Endothelial cell of umbilical vein (primary cell): Measurements from ENCODE around the gene STK24. TPM values are rescaled to one million over a fixed set of nuclear protein-coding genes. Genes with fewer than 3 reads are reported as not detected.

ENCODE experiments used
- BruUV-seq: library from RNA; stranded (reverse); fragments of 400-500 nt; replicated peaks from 2 replicates; lab custom pipeline; 2021; lab: Mats Ljungman, UMichigan
- CTCF ChIA-PET: fragments of 300-600, 350-600 bp; sonication (Branson Sonifier 250); formaldehyde crosslinking; loops from one replicate; lab custom pipeline; 2021; ENCODE audit warnings: antibody characterized with exemption, inconsistent platforms; lab: Charles Lee
- POLR2A ChIA-PET: fragments of 300-600, 350-600 bp; sonication (Branson Sonifier 250); formaldehyde crosslinking; loops from one replicate; lab custom pipeline; 2021; ENCODE audit warnings: antibody characterized with exemption, inconsistent platforms; lab: Charles Lee
- DNase-seq: peaks from one replicate; pipeline ENCODE4 v3.0.0-alpha.2; 2011; ENCODE audit warnings: low read depth, low spot score
- FAIRE-seq: peaks from 2 replicates; lab custom pipeline; 2011; peaks lifted over from hg19 to GRCh38; lab: Jason Lieb, UNC
- H2AFZ ChIP-seq: 2 replicates; pipeline ENCODE4 v1.6.0; 2012; ENCODE audit warnings: low read depth, low read length, control low read depth, inconsistent platforms
- H3K27ac ChIP-seq: 2 replicates; pipeline ENCODE4 v1.5.1; 2011; ENCODE audit warnings: low read depth, mild to moderate bottlenecking, control low read depth, low read length, moderate library complexity; ENCODE audit not compliant: insufficient read depth
- H3K27me3 ChIP-seq, 2 experiments: 2 replicates each; pipeline versions ENCODE4 v1.6.0 to v1.6.1; 2011; ENCODE audit warnings: low read length in 2 of 2, mixed read lengths in 1 of 2; ENCODE audit not compliant: control insufficient read depth in 2 of 2, insufficient read depth in 2 of 2
- H3K36me3 ChIP-seq, 2 experiments: 2 replicates in 1 of 2; 3 replicates in 1 of 2; pipeline ENCODE4 v1.5.1; 2011; ENCODE audit warnings: low read length in 2 of 2, mild to moderate bottlenecking in 1 of 2, moderate library complexity in 1 of 2; ENCODE audit not compliant: control insufficient read depth in 2 of 2, insufficient read depth in 2 of 2; ENCODE audit errors: extremely low read depth in 1 of 2
- H3K4me1 ChIP-seq: 3 replicates; pipeline ENCODE4 v1.5.1; 2011; ENCODE audit warnings: mild to moderate bottlenecking, low read length; ENCODE audit not compliant: control insufficient read depth, insufficient read depth; ENCODE audit errors: extremely low read depth
- H3K4me2 ChIP-seq: 2 replicates; pipeline ENCODE4 v1.6.1; 2011; ENCODE audit warnings: low read length, control low read depth, mixed read lengths; ENCODE audit not compliant: insufficient read depth
- H3K4me3 ChIP-seq, 3 experiments: fragments of 200-600 bp in 1 of 3; sonication (generic), shearing (Covaris generic) in 1 of 3; replicated peaks in 1 of 3; 2 replicates each; pipeline ENCODE4 v1.5.1; 2011 to 2016; ENCODE audit warnings: control low read depth in 3 of 3, low read length in 3 of 3, mild to moderate bottlenecking in 2 of 3, inconsistent platforms in 1 of 3, low read depth in 1 of 3, moderate library complexity in 1 of 3; ENCODE audit not compliant: insufficient read depth in 1 of 3
- H3K79me2 ChIP-seq: 2 replicates; pipeline ENCODE4 v1.6.0; 2012; ENCODE audit warnings: low read length, inconsistent platforms; ENCODE audit not compliant: control insufficient read depth, insufficient read depth
- H3K9ac ChIP-seq: replicated peaks from 2 replicates; pipeline ENCODE3; 2011; ENCODE audit warnings: low read length, control low read depth; ENCODE audit not compliant: insufficient read depth; ENCODE audit errors: extremely low read depth
- H3K9me1 ChIP-seq: replicated peaks from 3 replicates; pipeline ENCODE4 v1.6.0; 2011; ENCODE audit warnings: mild to moderate bottlenecking, low read length; ENCODE audit not compliant: control insufficient read depth, insufficient read depth; ENCODE audit errors: extremely low read depth
- H3K9me3 ChIP-seq: replicated peaks from 2 replicates; pipeline ENCODE4 v1.5.1; 2012; ENCODE audit warnings: low read length, inconsistent platforms; ENCODE audit not compliant: control insufficient read depth, insufficient read depth
- H4K20me1 ChIP-seq: replicated peaks from 2 replicates; pipeline ENCODE3; 2011; ENCODE audit warnings: mild to moderate bottlenecking, low read length; ENCODE audit not compliant: control insufficient read depth, insufficient read depth; ENCODE audit errors: extremely low read depth
- CTCF ChIP-seq, 2 donors: IDR thresholded peaks; 1 replicate in 1 of 2; 2 replicates in 1 of 2; pipeline ENCODE4 v1.5.1; 2011; ENCODE audit warnings: low read length in 2 of 2, mild to moderate bottlenecking in 2 of 2, moderate library complexity in 2 of 2, control low read depth in 1 of 2, inconsistent platforms in 1 of 2, low read depth in 1 of 2; ENCODE audit not compliant: insufficient read depth in 1 of 2; ENCODE audit errors: extremely low read depth in 1 of 2
- EZH2 ChIP-seq: IDR thresholded peaks from 2 replicates; pipeline ENCODE4 v1.6.1; 2012; ENCODE audit warnings: borderline replicate concordance, low read depth, mild to moderate bottlenecking, moderate library complexity, low read length, inconsistent platforms; ENCODE audit not compliant: severe bottlenecking
- FOS ChIP-seq: IDR thresholded peaks from 2 replicates; pipeline ENCODE4 v1.6.1; 2011; ENCODE audit warnings: mild to moderate bottlenecking, low read length, moderate library complexity, borderline replicate concordance; ENCODE audit not compliant: insufficient read depth
- GATA2 ChIP-seq: IDR thresholded peaks from 2 replicates; pipeline ENCODE4 v1.7.0; 2011; ENCODE audit warnings: low read depth, mild to moderate bottlenecking, moderate library complexity, mixed read lengths, low read length; ENCODE audit not compliant: insufficient read length, insufficient read depth
- JUN ChIP-seq: IDR thresholded peaks from 2 replicates; pipeline ENCODE4 v1.6.1; 2011; ENCODE audit warnings: borderline replicate concordance, low read depth; ENCODE audit not compliant: insufficient read length, insufficient read depth
- MAX ChIP-seq: IDR thresholded peaks from 2 replicates; pipeline ENCODE4 v1.6.1; 2011; ENCODE audit not compliant: insufficient read depth, insufficient read length
- MYC ChIP-seq: IDR thresholded peaks from one replicate; pipeline ENCODE4 v1.6.1; 2011; ENCODE audit warnings: mild to moderate bottlenecking, low read depth, low read length
- POLR2A ChIP-seq: IDR thresholded peaks from 2 replicates; pipeline ENCODE4 v1.6.1; 2012; ENCODE audit warnings: low read depth, mild to moderate bottlenecking, control low read depth, low read length
- POLR2AphosphoS5 ChIP-seq: IDR thresholded peaks from 2 replicates; pipeline ENCODE4 v1.6.1; 2012; ENCODE audit warnings: low read depth, mild to moderate bottlenecking, control low read depth, low read length, moderate library complexity; ENCODE audit not compliant: insufficient read depth
- dilution Hi-C: fragments of 300-500 bp; cut with MboI; formaldehyde crosslinking; loops from one replicate; pipeline ENCODE4 v1.15.0; 2019; ENCODE audit warnings: low sequenced_read_pairs; ENCODE audit not compliant: extremely low pct_ligation_motif_present
- intact Hi-C: fragments of 100-400 bp; cut with micrococcal nuclease; formaldehyde crosslinking; loops from one replicate; pipeline ENCODE4 v1.10.0; 2022
- polyA plus RNA-seq, 4 experiments: library from polyadenylated mRNA; depleted of rRNA in 3 of 4; stranded (reverse) in 3 of 4; unstranded in 1 of 4; fragments of >200 nt; gene quantifications; 2 replicates each; pipeline versions ENCODE4 v1.2.1 to v1.2.3, GENCODE V29; 2011 to 2012; ENCODE audit warnings: missing spikeins in 1 of 4
- total RNA-seq: library from RNA; stranded (reverse); gene quantifications from 2 replicates; pipeline ENCODE4 v1.2.3, GENCODE V29; 2021

Gene STK24
- total and polyA plus RNA-seq, 2 donors (not counting 3 experiments of a cell fraction or from before 2014, with no cell fraction given), result 43.3 to 100 TPM

- no peak for FAIRE-seq
- TF ChIP-seq MYC (no peak), POLR2A (no peak), GATA2 (no peak), POLR2AphosphoS5 (no peak), FOS (no peak), MAX (no peak), JUN (no peak)
- no peaks in the 10 kb centered on the region for H4K20me1 ChIP-seq
- no peak overlapping the region for H3K4me2 ChIP-seq
- H3K9me1 ChIP-seq, result no peaks in the 10 kb centered on the region
- no TSS peak for BruUV-seq
- H3K27ac ChIP-seq, result no peak overlapping the region
- H3K79me2 ChIP-seq, result no peaks in the 10 kb centered on the region
- ChIA-PET CTCF (no interaction called here), POLR2A (no interaction called here)
- no peak overlapping the region for H3K9ac ChIP-seq
- no peaks in the 10 kb centered on the region for H3K9me3 ChIP-seq
- H3K36me3 ChIP-seq, result no peaks in the 10 kb centered on the region
- no peak overlapping the region for H2AFZ ChIP-seq
- H3K4me3 ChIP-seq, result no peak overlapping the region
- dilution Hi-C loops, result no loop called here
- peaks cover 0 to 3% of the 10 kb centered on the region in 2 experiments for H3K27me3 ChIP-seq
- intact Hi-C loops, result no loop called here
- no peak for DNase-seq
- H3K4me1 ChIP-seq, result no peaks in the 10 kb centered on the region
Measured at GRCh38 chr13:98592362-98592732, 15.4 kb upstream of the STK24 start.

GRCh38 chr13:98591721-98592361 is 14.9 kb upstream of the STK24 start:
- TF ChIP-seq FOS (no peak), CTCF (IDR thresholded peaks at IDR 0.05; ENCODE audit: extremely low read depth in 1 of 2, insufficient read depth in 1 of 2, low read depth in 1 of 2, low read length in 2 of 2) (no peak), MAX (no peak), POLR2A (no peak), GATA2 (no peak), POLR2AphosphoS5 (no peak), EZH2 (no peak), MYC (no peak), JUN (no peak)
- Histone ChIP-seq H3K36me3 (no peaks in the 10 kb centered on the region), H3K79me2 (no peaks in the 10 kb centered on the region), H4K20me1 (no peaks in the 10 kb centered on the region), H3K4me2 (no peak overlapping the region), H3K9me3 (no peaks in the 10 kb centered on the region), H3K4me3 (no peak overlapping the region), H3K27ac (no peak overlapping the region), H2AFZ (no peak overlapping the region), H3K4me1 (no peaks in the 10 kb centered on the region), H3K27me3 (peaks cover 0 to 3% of the 10 kb centered on the region in 2 experiments), H3K9ac (no peak overlapping the region), H3K9me1 (no peaks in the 10 kb centered on the region)
- CTCF ChIA-PET, result no interaction called here
- no peak for FAIRE-seq
- POLR2A ChIA-PET, result no interaction called here
- no TSS peak for BruUV-seq
- dilution Hi-C loops, result no loop called here
- intact Hi-C loops, result no loop called here
- DNase-seq, result no peak
